NCI-H82 treated with DMSO at 0.1 percent for 48 hours (cell line): Measurements from ENCODE around the gene CEMIP2.
"Not testable (repeated sequence)": the region's sequence is repeated elsewhere in the genome, so short reads cannot be mapped to it uniquely, and the experiment has no call there.

ENCODE experiments used
- DNase-seq: peaks from one replicate; lab custom pipeline; 2025; ENCODE audit not compliant: unreplicated experiment; lab: John Stamatoyannopoulos, UW

The CEMIP2 gene

DNA sequence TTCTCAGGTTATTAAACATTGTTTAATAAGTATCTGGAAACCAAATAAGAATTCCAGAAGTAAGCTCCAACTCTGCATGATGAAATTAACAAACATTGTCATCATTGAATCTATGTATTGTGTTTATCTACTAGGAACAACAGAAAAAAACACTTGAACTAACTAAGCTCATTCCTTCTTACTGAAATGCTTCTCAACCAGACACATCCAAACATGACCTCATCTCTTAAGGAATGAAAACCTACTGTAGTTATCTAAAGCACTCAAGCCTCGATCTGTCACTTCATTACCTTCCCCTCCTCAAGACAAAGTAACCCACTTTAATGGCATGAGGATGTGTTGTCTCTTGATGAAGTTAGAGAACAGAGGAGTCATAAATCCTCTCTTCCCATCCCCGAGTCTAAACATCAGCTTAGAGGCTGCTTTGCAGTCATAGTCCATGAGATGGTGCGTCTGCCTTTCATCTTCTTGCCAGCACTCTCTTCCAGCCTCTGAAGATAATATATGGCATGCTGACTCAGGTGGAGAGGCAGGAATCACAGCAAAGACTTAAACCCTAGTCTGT lies 86.5 kb downstream of the CEMIP2 start:
- DNase-seq, result no peak

DNA sequence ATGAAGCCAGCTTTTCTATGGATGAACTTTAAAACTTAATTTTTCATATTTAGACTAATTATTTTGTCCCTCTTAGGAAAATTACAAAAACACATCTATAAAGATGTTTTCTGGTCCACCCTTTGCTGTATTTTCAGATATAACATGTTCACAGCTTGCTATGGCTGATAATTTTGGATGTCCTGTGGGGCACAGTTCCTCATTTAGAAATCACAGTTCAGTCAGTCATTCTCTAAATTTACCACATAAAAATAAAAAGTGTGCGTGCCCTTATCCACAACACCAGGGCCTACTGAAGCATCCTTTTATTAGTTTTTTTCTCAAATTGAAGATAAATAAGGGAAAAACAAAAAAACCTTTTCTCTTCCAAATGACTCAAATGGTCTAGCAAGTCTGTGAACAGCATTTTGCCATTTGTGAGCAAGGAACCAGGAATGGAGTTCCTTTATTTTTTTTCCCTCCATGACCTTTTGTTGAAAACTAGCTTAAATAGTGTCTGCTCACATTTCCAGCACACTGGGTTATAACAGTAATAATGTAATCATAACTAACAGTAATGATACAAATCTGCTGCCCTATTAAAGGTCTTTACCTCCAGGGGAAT lies 87.1 kb downstream of the CEMIP2 start:
- DNase-seq, result no peak

DNA sequence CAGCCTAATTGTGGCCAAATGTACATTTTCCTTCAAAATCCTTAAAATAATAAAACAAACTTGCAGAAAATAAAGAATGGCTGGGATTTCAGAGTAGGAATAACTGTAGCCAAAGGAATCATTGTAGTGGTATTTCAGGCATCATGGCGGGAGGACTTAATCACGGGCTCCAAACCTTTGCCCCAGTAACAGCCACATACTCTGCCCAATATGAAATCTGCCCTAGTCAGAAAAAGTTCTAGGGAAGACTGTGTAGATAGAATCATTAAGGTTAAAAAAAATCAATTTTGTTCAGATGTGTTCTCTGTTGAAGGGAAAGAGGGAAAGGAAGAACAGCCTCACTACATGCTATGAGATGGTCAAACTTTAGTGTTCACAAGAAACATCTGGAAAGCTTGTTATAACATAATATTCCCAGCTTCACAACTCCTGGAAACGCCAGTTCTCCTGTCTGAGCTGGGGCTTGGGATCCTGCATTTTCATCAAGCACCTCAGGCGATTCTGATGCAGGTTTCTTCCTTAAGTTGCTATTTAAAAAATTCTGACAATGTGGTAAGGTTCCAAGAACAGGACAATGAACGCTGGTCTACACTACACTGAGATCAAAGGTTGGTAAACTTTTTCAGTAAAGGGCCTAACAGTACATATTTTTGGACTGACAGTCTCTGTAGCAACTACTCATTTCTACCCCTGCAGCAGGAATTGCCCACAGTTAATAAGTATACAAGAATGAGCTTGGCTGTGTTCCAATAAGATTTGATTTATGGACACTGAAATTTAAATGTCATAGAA lies 87.9 kb downstream of the CEMIP2 start:
- DNase-seq, result no peak

DNA sequence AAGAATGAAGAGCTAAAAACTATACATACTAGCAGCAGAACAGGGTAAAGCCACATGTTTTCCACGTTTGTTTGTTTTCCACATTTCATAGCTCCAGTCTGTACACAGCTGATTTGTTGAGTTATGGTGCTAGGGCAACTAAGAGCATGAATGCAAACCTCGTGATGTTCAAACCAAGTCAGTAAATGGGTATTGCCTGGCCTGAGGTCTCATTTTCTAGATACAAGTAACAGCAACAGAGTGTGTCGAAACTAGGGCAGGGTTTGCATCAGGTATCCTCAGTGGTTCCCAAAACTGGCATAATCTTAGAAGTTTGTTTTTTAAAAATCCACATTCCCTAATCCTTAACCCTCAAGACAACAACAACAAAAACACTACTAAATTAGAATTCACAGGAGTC lies 89.3 kb downstream of the CEMIP2 start:
- DNase-seq, result no peak

DNA sequence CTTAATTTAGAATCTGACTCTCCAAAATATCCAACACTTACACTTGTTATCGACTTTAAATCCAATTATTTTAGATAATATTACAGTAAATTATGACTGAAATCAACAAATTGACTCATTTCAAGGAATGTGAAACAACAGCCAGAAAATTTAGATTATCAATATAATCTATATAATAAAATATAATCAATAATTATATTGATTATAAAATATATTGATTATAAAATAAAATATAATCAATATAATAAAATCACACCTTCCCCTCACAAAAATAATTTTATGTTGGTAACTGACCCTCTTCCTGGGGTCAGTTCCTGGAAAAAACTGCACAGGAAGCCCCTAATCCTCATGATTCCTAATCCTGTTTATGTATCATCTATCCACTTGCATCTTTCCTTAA lies 91.1 kb downstream of the CEMIP2 start:
- DNase-seq, result no peak

DNA sequence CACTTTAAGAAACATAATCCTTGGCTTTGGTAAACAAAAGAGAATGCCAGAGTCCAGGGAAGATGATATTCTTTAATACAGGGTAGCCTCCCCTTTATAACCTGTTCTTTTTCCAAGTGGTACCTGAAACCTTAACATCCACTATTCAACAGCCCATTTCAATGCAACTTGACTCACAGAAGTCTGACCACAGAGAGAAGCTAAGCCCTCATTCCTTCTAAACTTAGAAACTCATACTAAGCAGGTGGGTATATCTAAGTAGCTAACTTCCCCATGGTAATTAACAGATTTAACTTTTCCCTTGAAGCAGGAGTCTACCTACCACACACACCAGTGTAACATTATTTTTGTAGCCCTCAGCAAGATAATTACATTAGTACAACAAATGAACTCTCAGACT lies 91.9 kb downstream of the CEMIP2 start:
- DNase-seq, result no peak

DNA sequence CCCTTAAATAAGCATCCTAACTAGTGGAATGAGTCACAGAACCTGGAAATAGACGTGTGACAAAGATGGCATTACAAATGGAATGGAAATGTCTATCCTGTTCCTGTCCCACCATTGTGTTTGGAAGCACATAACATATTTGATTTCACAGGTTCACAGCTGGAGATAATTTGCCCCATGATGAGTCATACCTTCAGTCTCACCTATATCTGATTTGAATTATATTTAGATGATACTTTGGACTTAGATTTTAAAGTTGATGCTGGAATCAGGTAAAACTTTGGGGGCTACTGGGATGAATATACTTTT lies 92.5 kb downstream of the CEMIP2 start:
- no peak for DNase-seq

DNA sequence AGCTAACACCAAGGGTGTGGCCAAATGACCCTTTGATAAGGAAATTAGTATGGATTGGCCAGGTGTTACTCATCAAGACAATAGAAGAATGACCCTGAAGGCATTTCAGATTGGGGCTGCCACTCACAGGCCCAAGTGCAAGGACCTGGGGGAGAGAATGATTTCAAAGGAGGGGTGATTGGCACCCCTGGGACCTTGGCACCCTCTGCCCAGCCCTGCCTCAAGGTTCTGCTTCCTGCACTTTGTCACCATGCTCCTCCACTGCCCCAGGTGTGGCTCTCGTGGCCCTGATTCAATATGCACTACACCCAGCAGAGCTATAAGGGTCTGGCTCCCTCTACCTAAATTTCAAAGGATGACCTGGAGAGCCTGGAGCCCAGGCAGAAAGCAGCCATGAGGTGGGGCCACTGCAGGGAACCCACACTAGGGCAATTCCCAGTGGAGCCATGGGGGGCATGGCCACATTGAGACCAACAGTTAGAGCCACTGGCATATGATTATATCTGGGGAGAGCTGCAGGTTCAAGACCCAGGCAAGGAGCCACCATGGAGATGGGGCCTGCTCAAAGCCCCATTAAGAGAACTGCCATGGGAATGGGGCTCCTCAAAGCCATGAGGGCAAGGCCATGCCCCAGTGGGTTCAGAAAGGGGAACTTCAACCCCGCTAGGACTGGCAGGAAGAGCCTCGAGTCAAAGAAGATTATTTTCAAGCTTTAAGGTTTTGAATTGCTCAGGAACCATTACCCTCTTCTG lies 93.0 kb downstream of the CEMIP2 start:
- no peak for DNase-seq

DNA sequence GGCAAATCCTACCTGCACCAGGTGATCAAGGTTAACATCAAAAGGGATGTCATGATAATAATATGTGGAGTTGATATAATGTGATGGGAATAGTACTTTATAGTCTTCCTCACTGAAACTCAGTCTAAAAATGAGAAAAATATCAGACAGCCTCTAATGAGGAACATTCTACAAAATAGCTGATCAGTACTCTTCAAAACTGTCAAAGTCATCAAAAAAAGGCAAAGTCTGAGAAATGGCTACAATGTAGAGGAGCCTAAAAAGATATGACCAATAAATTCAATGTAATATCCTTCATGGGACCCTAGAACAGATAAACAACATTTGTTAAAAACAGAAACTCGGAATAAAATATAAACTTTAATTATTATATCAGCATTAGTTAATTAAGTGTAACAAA lies 95.7 kb downstream of the CEMIP2 start:
- no peak for DNase-seq

DNA sequence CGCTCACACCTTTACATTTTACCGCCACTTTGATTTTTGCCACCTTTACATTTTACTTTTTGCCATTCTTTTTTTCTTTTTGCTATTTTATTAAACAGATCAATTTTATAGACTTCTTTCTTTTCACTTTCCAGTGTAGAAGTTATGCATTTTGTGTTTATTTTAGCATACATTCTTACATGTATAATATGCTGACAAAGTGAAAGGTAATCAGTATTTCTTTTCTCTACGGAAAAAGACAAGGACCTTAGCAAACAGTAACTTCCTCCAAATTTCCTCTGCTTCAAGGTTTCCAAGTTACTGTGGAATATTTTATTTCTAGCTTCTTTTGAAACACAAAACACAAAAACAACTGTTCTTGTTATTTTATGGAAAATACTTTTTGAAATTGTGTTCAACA lies 97.0 kb downstream of the CEMIP2 start:
- no peak for DNase-seq

DNA sequence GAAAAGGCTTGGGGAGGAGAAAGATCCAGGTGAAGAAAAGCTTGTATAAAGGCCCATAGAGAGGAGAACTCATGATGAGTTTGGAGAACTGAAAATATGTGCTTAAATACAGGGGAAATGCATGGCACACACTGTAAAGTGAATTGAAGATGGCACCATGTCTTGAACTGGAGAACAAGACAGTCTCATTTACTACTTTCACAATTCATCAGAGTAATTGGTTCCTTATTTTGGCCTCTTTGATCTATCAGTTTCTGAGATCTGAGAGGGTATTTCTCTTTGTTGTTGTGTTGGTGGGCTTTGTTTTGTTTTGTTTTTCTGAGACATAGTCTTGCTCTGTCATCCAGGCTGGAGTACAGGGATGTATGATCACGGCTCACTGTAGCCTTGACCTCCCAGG lies 98.2 kb downstream of the CEMIP2 start:
- no peak for DNase-seq

DNA sequence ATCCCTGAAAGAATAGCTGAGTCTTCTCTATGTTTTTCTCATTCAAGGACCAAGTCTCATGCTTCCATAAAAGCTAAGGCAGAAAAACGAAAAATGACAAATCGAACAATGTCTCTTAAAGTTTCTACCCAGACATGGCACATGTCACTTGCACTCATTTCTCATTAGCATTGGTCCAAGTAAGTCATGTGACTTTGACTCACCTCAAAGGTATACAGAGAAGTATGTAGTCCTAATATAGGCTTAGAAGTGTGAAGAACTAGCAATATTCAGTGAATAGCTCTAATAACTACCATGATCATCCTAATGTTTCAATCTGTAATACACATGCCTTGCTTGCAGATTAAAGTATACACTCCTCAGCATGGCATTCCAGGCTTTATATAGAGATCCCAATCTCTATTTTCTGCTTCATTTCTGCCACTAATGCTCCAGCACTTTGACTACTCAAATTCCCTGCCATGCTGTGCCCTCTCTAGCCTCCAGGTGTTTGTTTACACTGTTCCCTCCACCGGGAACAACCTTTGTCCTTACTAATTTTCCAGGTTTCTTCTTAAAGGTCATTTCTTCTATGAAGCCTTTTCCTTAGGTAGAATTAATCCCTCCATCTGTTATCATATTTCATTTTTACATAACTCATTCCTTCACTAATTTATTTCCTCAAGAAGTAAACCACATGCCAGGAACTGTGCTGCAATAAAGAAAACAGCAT lies 98.9 kb downstream of the CEMIP2 start:
- no peak for DNase-seq

DNA sequence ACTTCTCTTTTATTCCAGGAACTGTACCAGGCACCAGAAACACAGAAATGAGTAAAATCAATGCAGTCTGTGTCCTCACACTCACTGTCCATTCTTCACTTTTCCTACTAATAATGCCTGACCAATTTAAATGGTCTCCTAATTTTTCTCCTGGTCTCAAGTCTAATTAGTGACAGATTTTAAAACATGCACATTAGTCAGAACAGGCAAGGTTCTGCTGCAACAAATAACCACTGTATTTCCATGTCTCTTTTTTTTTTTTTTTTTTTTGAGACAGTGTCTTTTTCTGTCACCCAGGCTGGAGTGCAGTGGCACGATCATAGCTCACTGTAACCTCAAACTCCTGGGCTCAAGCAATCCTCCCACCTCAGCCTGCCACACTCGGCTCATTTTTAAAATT lies 99.6 kb downstream of the CEMIP2 start:
- DNase-seq, result no peak

DNA sequence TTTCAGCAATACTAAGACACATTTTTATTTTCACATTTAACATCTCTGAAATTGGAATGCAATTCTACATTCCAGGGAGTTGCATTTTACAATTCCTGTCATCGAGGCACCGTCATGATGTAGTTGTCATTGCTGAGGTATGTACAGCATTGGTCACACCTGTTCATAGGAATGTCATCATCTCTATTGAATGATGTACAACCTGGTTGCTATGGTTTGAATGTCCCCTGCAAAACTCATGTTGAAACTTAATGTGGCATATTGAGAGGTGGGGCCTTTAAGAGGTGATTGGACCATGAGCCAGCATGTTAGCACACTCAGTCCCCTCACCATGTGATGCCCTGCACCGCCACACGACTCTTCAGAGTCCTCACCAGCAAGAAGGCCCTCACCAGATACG lies 103.1 kb downstream of the CEMIP2 start:
- DNase-seq, result no peak

DNA sequence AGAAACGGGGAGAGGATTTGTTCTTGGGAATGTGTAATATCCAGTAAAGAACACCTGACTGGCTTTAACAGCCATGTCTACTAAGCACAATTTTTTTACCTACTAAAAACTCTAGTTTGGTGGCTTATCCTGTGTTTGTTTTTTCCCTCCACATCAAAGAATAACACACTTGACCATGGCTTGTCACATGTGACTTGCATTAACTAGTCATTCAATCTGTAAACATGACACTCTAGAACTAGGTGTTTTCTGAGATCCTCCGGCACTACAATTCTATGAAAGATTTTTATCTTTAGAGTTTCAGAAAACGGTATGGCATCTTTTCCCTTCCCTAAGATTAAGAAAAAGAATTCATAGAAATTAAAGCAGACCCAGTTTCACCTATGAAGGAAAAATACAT lies 103.7 kb downstream of the CEMIP2 start:
- DNase-seq, result no peak

DNA sequence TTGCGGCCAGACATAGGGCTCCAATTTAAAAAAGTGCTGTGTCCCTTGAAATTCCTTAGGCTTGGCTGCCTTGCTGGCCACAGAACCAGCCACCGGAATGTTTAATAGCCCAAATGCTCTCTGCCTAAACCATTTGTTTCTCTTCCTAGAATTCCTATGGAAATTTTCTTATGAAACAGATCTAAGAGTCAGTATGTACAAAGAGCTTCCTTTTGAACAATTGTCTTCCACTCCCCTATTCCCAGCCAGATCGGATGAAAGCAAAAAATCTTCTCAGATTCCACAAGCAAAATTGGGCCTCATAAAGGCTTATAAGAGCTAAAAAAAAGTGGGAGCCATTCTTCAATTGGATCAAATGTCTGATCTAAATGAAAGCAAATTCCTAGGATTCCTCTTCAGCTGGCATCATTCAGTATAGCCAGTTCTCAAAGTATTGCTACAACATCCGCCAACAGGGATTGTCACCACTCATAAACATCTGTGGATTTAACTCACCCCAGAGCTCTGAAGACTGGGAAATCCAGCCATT lies 104.3 kb downstream of the CEMIP2 start:
- no peak for DNase-seq

DNA sequence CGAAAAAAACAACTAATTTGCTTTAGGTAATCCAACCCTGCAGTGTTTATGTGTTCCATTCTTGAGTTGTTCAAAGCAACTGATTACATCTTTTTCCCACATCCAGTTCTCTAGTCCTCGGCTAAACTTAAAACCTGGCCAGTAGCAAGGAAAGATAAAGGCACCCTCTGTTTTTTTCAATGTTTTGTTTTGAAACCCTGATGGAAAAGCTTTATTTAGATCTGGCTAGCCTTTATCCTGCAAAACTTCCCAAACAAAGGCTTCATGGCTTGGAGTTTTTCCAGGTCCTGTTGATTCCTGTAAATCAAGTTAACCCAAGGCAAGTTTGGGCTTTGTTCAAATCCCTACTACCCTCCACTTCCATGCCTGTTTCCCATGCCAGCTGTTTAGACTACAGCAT lies 105.1 kb downstream of the CEMIP2 start:
- no peak for DNase-seq

DNA sequence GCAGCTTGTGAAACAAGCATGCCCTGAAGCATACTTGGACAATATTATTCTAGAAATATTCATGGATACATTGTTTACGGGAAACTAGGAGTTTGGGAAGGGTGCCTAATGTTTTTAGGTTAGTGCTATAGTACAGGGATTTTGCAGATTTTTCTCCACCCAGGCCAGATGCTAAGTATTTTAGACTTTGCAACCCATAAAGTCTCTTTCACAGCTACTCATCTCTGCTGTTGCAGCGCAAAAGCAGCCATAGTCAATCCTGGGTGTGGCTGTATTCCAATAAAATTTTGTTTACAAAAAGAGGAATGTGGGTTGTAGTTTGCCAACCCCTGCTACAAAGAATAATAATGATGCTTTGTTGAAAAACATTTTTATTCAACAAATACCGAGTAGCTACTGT lies 106.2 kb downstream of the CEMIP2 start:
- DNase-seq, result no peak

DNA sequence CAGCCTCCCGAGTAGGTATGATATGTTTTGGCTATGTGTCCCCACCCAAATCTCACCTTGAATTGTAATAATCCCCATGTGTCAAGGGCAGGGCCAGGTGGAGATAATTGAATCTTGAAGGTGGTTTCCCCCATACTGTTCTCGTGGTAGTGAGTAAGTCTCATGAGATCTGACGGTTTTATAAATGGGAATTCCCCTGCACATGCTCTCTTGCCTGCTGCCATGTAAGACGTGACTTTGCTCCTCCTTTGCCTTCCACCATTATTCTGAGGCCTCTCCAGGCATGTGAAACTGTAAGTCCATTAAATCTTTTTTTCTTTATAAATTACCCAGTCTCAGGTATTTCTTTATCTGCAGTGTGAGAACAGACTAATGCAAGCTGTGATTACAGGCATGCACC lies 111.0 kb downstream of the CEMIP2 start:
- DNase-seq, result not testable (repeated sequence)

DNA sequence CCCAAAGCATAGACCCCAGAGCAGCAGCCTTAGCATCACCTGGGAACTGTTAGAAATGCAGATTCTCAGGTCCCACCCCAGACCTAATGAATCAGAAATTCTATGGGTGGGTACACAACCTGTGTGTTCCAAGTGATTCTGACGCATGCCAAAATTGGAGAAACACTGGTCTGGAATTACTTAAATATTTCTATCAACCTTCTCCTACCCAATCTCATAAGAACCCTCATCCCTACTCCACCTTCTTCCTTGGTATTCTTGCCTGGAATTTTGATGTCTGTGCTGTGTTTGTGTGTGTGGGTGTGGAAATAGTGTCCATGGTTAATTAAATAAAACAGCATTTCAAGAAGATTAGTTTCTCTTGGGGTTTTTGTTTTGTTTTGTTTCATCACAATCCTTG lies 111.8 kb downstream of the CEMIP2 start:
- DNase-seq, result no peak

DNA sequence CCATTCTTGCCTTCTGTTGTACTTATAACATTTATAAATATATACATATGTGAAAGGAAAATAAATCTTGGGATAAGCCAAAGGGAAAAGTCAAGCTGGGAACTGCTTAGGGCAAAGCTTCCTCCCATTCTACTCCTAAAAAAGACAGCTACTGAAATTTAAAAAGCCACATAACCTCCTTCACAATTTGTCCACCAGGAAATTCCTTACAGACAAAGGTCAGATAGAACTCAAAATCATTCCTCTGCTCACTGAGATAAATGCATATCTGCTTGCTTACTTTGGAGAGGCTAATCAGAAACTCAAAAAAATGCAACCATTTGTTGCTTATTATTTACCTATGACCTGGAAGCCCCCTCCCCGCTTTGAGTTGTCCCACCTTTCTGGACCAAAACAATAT lies 112.5 kb downstream of the CEMIP2 start:
- DNase-seq, result no peak
